DOHH2 (cell line): Measurements from ENCODE around the gene CD72.

ENCODE experiments used
- H3F3A ChIP-seq: fragments of 200-600 bp; sonication (generic), shearing (Covaris generic); 2 replicates; pipeline ENCODE4 v1.6.0; 2016; ENCODE audit warnings: antibody characterized with exemption, mild to moderate bottlenecking; ENCODE audit not compliant: control insufficient read depth, insufficient read depth
- H3K27ac ChIP-seq: fragments of 200-600 bp; sonication (generic); 2 replicates; pipeline ENCODE4 v1.5.1; 2014; ENCODE audit warnings: low read depth, mild to moderate bottlenecking, low read length, moderate library complexity
- H3K27me3 ChIP-seq: fragments of 200-600 bp; sonication (generic); 2 replicates; pipeline ENCODE4 v1.6.1; 2014; ENCODE audit warnings: mild to moderate bottlenecking, low read length, mixed read lengths; ENCODE audit not compliant: control insufficient read depth
- H3K36me3 ChIP-seq: fragments of 200-600 bp; sonication (generic); 2 replicates; pipeline ENCODE4 v1.6.1; 2014; ENCODE audit warnings: mild to moderate bottlenecking, low read length, moderate library complexity, mixed read lengths; ENCODE audit not compliant: control insufficient read depth
- H3K4me1 ChIP-seq: fragments of 200-600 bp; sonication (generic); 2 replicates; pipeline ENCODE4 v1.6.1; 2014; ENCODE audit warnings: mild to moderate bottlenecking, low read length, mixed read lengths; ENCODE audit not compliant: control insufficient read depth
- H3K4me2 ChIP-seq: fragments of 200-600 bp; sonication (generic); 2 replicates; pipeline ENCODE4 v1.6.0; 2014; ENCODE audit warnings: mild to moderate bottlenecking, low read length, moderate library complexity
- H3K4me3 ChIP-seq: fragments of 200-600 bp; sonication (generic); 2 replicates; pipeline ENCODE4 v1.5.1; 2014; ENCODE audit warnings: mild to moderate bottlenecking, low read length, mixed read lengths
- H3K79me2 ChIP-seq: fragments of 200-600 bp; sonication (generic); 2 replicates; pipeline ENCODE4 v1.6.1; 2014; ENCODE audit warnings: mild to moderate bottlenecking, low read length, mixed read lengths; ENCODE audit not compliant: control insufficient read depth
- H3K9me2 ChIP-seq: fragments of 200-600 bp; sonication (generic); replicated peaks from 2 replicates; pipeline ENCODE4 v1.6.1; 2014; ENCODE audit warnings: mild to moderate bottlenecking, low read length, mixed read lengths; ENCODE audit not compliant: control insufficient read depth
- H3K9me3 ChIP-seq: fragments of 200-600 bp; sonication (generic); 2 replicates; pipeline ENCODE4 v1.6.1; 2014; ENCODE audit warnings: antibody characterized with exemption, low read length, mixed read lengths; ENCODE audit not compliant: control insufficient read depth, insufficient read depth
- H4K20me1 ChIP-seq: fragments of 200-600 bp; sonication (generic); 2 replicates; pipeline ENCODE4 v1.6.0; 2014; ENCODE audit warnings: low read depth, mild to moderate bottlenecking, antibody characterized with exemption, low read length, moderate library complexity; ENCODE audit not compliant: control insufficient read depth, insufficient read depth
- EZH2phosphoT487 ChIP-seq: fragments of 200-600 bp; sonication (generic); IDR thresholded peaks from 2 replicates; pipeline ENCODE4 v1.6.1; 2017; ENCODE audit warnings: borderline replicate concordance, mild to moderate bottlenecking, antibody characterized with exemption, low read length, moderate library complexity, mixed read lengths
- TF ChIP-seq, protein P1 (sequence below): fragments of 200-600 bp; sonication (generic); IDR thresholded peaks from one replicate; pipeline ENCODE4 v1.5.1; 2014; ENCODE audit warnings: antibody characterized with exemption, mild to moderate bottlenecking, low read depth, low read length; ENCODE audit not compliant: poor library complexity, severe bottlenecking

Gene CD72

GRCh38 chr9:35652829-35653209 lies 34.6 kb upstream of the CD72 start:
- Histone ChIP-seq H4K20me1 (no peaks in the 10 kb centered on the region), H3K4me1 (peaks cover 51% of the 10 kb centered on the region), H3K9me3 (no peaks in the 10 kb centered on the region), H3K27me3 (no peaks in the 10 kb centered on the region), H3K36me3 (peaks cover 19% of the 10 kb centered on the region), H3K9me2 (no peaks in the 10 kb centered on the region), H3K79me2 (peaks cover 18% of the 10 kb centered on the region), H3F3A (peaks cover 29% of the 10 kb centered on the region), H3K4me3 (no peak overlapping the region), H3K4me2 (no peak overlapping the region), H3K27ac (no peak overlapping the region)
- TF ChIP-seq, protein P1, sequence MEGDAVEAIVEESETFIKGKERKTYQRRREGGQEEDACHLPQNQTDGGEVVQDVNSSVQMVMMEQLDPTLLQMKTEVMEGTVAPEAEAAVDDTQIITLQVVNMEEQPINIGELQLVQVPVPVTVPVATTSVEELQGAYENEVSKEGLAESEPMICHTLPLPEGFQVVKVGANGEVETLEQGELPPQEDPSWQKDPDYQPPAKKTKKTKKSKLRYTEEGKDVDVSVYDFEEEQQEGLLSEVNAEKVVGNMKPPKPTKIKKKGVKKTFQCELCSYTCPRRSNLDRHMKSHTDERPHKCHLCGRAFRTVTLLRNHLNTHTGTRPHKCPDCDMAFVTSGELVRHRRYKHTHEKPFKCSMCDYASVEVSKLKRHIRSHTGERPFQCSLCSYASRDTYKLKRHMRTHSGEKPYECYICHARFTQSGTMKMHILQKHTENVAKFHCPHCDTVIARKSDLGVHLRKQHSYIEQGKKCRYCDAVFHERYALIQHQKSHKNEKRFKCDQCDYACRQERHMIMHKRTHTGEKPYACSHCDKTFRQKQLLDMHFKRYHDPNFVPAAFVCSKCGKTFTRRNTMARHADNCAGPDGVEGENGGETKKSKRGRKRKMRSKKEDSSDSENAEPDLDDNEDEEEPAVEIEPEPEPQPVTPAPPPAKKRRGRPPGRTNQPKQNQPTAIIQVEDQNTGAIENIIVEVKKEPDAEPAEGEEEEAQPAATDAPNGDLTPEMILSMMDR, result no peak
- TF ChIP-seq EZH2phosphoT487, result no peak

GRCh38 chr9:35651956-35652828 lies 34.0 kb upstream of the CD72 start:
- Histone ChIP-seq H3F3A (peaks cover 35% of the 10 kb centered on the region), H3K4me1 (peaks cover 51% of the 10 kb centered on the region)

GRCh38 chr9:35650341-35651158 lies 32.3 kb upstream of the CD72 start, which contains the start of gene SIT1:
SIT1 (minus strand) TSS chr9:35650931; CDS start chr9:35650853, 78 bp downstream.
- no peaks in the 10 kb centered on the region for H4K20me1 ChIP-seq
- H3K9me2 ChIP-seq, result no peaks in the 10 kb centered on the region
- H3F3A ChIP-seq, result peaks cover 32% of the 10 kb centered on the region
- H3K27me3 ChIP-seq, result no peaks in the 10 kb centered on the region
- no peak for TF ChIP-seq EZH2phosphoT487
- TF ChIP-seq, protein P1, result no peak
- peaks cover 19% of the 10 kb centered on the region for H3K36me3 ChIP-seq
- H3K4me2 ChIP-seq, result peak within 1 kb of the TSS; percentile 96
- H3K79me2 ChIP-seq, result peaks cover 24% of the 10 kb centered on the region
- H3K4me1 ChIP-seq, result peaks cover 53% of the 10 kb centered on the region
- no peaks in the 10 kb centered on the region for H3K9me3 ChIP-seq
- peak within 1 kb of the TSS; percentile 87 for H3K27ac ChIP-seq
- peak within 1 kb of the TSS; percentile 85 for H3K4me3 ChIP-seq

More at GRCh38 chr9:35651956-35652828, 34.0 kb upstream of the CD72 start:
- no peak overlapping the region for H3K4me2 ChIP-seq
- H3K27ac ChIP-seq, result no peak overlapping the region
- H3K4me3 ChIP-seq, result no peak overlapping the region
- no peaks in the 10 kb centered on the region for H3K9me3 ChIP-seq
- peaks cover 19% of the 10 kb centered on the region for H3K36me3 ChIP-seq
- TF ChIP-seq, protein P1, result no peak
- TF ChIP-seq EZH2phosphoT487, result no peak
- no peaks in the 10 kb centered on the region for H3K27me3 ChIP-seq
- peaks cover 18% of the 10 kb centered on the region for H3K79me2 ChIP-seq
- no peaks in the 10 kb centered on the region for H4K20me1 ChIP-seq
- H3K9me2 ChIP-seq, result no peaks in the 10 kb centered on the region
